Tibial artery (tissue), 4 donors: ENCODE data around the gene TSHZ1.

ENCODE experiments used
- DNase-seq, 2 donors: peaks; one replicate each; pipeline ENCODE4 v3.0.0-alpha.2; 2019
- H3K27ac ChIP-seq, 2 donors: fragments of 200-600 bp; sonication (generic) in 1 of 2; 1 replicate in 1 of 2; 2 replicates in 1 of 2; pipeline ENCODE4 v1.5.1; 2018 to 2019; ENCODE audit warnings: mild to moderate bottlenecking in 1 of 2
- H3K27me3 ChIP-seq, 2 donors: fragments of 200-600 bp; sonication (generic) in 1 of 2; one replicate each; pipeline versions ENCODE4 v1.5.1 to v1.6.0; 2016 to 2019
- H3K36me3 ChIP-seq, 3 donors: fragments of 200-600 bp; sonication (generic) in 2 of 3; one replicate each; pipeline ENCODE4 v1.5.1; 2016 to 2019; ENCODE audit warnings: mild to moderate bottlenecking in 2 of 3
- H3K4me1 ChIP-seq, 4 donors: fragments of 200-600 bp; sonication (generic) in 2 of 4; 1 replicate in 3 of 4; 2 replicates in 1 of 4; pipeline ENCODE4 v1.5.1; 2016 to 2019
- H3K4me3 ChIP-seq, 2 donors: fragments of 200-600 bp; sonication (generic) in 1 of 2; 1 replicate in 1 of 2; 2 replicates in 1 of 2; pipeline ENCODE4 v1.5.1; 2018 to 2019; ENCODE audit warnings: mild to moderate bottlenecking in 2 of 2
- H3K9me3 ChIP-seq, 3 donors: fragments of 200-600 bp; sonication (generic) in 1 of 3; one replicate each; pipeline ENCODE4 v1.5.1; 2016 to 2019
- CTCF ChIP-seq, 2 experiments: fragments of 200-600 bp in 1 of 2; fragments of 450-650 bp in 1 of 2; IDR thresholded peaks; one replicate each; pipeline ENCODE4 v1.5.1; 2017 to 2019; ENCODE audit warnings: antibody characterized with exemption in 2 of 2, mild to moderate bottlenecking in 1 of 2, moderate library complexity in 1 of 2
- intact Hi-C: fragments of 100-400 bp; cut with DNase I; formaldehyde crosslinking; loops from one replicate; pipeline ENCODE4 v1.15.0; 2023; ENCODE audit warnings: low total_unique reads

Gene TSHZ1

GRCh38 chr18:75319905-75320304, 109.3 kb downstream of the TSHZ1 start:
- intact Hi-C loops, result no loop called here
- TF ChIP-seq CTCF (IDR thresholded peaks at IDR 0.05), result no peak
- no peaks in the 10 kb centered on the region for H3K36me3 ChIP-seq

GRCh38 chr18:75320506-75320905, 109.9 kb downstream of the TSHZ1 start:
- TF ChIP-seq CTCF (IDR thresholded peaks at IDR 0.05), result no peak
- Histone ChIP-seq H3K27ac (no peak overlapping the region), H3K27me3 (no peaks in the 10 kb centered on the region), H3K4me1 (no peaks in the 10 kb centered on the region), H3K9me3 (no peaks in the 10 kb centered on the region), H3K4me3 (no peak overlapping the region), H3K36me3 (no peaks in the 10 kb centered on the region)
- intact Hi-C loops, result no loop called here
- DNase-seq, result no peak

More at GRCh38 chr18:75319905-75320304, 109.3 kb downstream of the TSHZ1 start:
- Histone ChIP-seq H3K27ac (no peak overlapping the region), H3K4me1 (no peaks in the 10 kb centered on the region), H3K9me3 (no peaks in the 10 kb centered on the region), H3K27me3 (no peaks in the 10 kb centered on the region), H3K4me3 (no peak overlapping the region)
- no peak for DNase-seq

- H3K4me3 ChIP-seq, result no peak overlapping the region
- intact Hi-C loops, result no loop called here
Measured at GRCh38 chr18:75321431-75321830, 110.8 kb downstream of the TSHZ1 start.

GRCh38 chr18:75322206-75322605, 111.6 kb downstream of the TSHZ1 start:
- Histone ChIP-seq H3K4me3 (no peak overlapping the region), H3K36me3 (no peaks in the 10 kb centered on the region), H3K9me3 (no peaks in the 10 kb centered on the region), H3K27me3 (no peaks in the 10 kb centered on the region), H3K27ac (no peak overlapping the region), H3K4me1 (no peaks in the 10 kb centered on the region)
- intact Hi-C loops, result no loop called here
- no peak for DNase-seq
- TF ChIP-seq CTCF (IDR thresholded peaks at IDR 0.05), result no peak

More at GRCh38 chr18:75321431-75321830, 110.8 kb downstream of the TSHZ1 start:
- H3K36me3 ChIP-seq, result no peaks in the 10 kb centered on the region
- no peak for DNase-seq
- no peaks in the 10 kb centered on the region for H3K9me3 ChIP-seq
- TF ChIP-seq CTCF (IDR thresholded peaks at IDR 0.05), result no peak
- H3K4me1 ChIP-seq, result no peaks in the 10 kb centered on the region
- no peaks in the 10 kb centered on the region for H3K27me3 ChIP-seq
- H3K27ac ChIP-seq, result no peak overlapping the region

GRCh38 chr18:75323821-75324585, 113.4 kb downstream of the TSHZ1 start:
- no peaks in the 10 kb centered on the region for H3K9me3 ChIP-seq
- no peak overlapping the region for H3K4me3 ChIP-seq
- no peak for DNase-seq
- intact Hi-C loops, result no loop called here
- no peak overlapping the region for H3K27ac ChIP-seq
- no peaks in the 10 kb centered on the region for H3K36me3 ChIP-seq
- H3K4me1 ChIP-seq, result no peaks in the 10 kb centered on the region
- TF ChIP-seq CTCF (IDR thresholded peaks at IDR 0.05), result no peak
- no peaks in the 10 kb centered on the region for H3K27me3 ChIP-seq
